Right lobe of liver (tissue), 6 donors: Measurements from ENCODE around the gene SFTA2. TPM values are rescaled to one million over a fixed set of nuclear protein-coding genes. Genes with fewer than 3 reads are reported as not detected.
A peak's percentile ranks its signal among the peaks of the same experiment; 100 is the strongest.

Source experiments
- ATAC-seq, 4 donors: fragments of 200-7000 bp; cut with Tn5 transposase; one replicate each; pipeline ENCODE4 v1.9.1; 2020; ENCODE audit warnings: mild to moderate bottlenecking in 4 of 4, moderate library complexity in 4 of 4
- DNase-seq, 3 donors: peaks; one replicate each; pipeline ENCODE4 v3.0.0-alpha.2; 2020
- H3K27ac ChIP-seq, 3 donors: fragments of 200-600 bp; one replicate each; pipeline ENCODE4 v1.8.0; 2022
- H3K27me3 ChIP-seq, 2 donors: fragments of 200-600 bp; one replicate each; pipeline ENCODE4 v1.8.0; 2022
- H3K36me3 ChIP-seq, 4 donors: fragments of 200-600 bp; sonication (generic) in 1 of 4; one replicate each; pipeline versions ENCODE4 v1.5.1 to v1.8.0; 2017 to 2022; ENCODE audit warnings: control low read depth in 1 of 4
- H3K4me1 ChIP-seq, 4 donors: fragments of 200-600 bp; sonication (generic) in 1 of 4; one replicate each; pipeline versions ENCODE4 v1.5.1 to v1.8.0; 2017 to 2022; ENCODE audit warnings: control low read depth in 1 of 4
- H3K4me3 ChIP-seq, 3 donors: fragments of 200-600 bp; one replicate each; pipeline ENCODE4 v1.8.0; 2022
- H3K9me3 ChIP-seq, 4 donors: fragments of 200-600 bp; sonication (generic) in 1 of 4; one replicate each; pipeline versions ENCODE4 v1.5.1 to v1.8.0; 2017 to 2022; ENCODE audit warnings: control low read depth in 1 of 4
- POLR2A ChIP-seq: fragments of 450-650 bp; IDR thresholded peaks from one replicate; pipeline ENCODE4 v1.6.1; 2017; ENCODE audit warnings: antibody characterized with exemption, mild to moderate bottlenecking
- WGBS: methylation state at CpG from one replicate; pipeline ENCODE4 v1.1.6; 2018; ENCODE audit warnings: low coverage, low lambda C conversion rate; ENCODE audit not compliant: insufficient coverage; ENCODE audit errors: missing lambda C conversion rate; 5-methylcytosine and 5-hydroxymethylcytosine counted together
- intact Hi-C, 2 donors: fragments of 100-400 bp; cut with DNase I; formaldehyde crosslinking; loops; one replicate each; pipeline versions ENCODE4 v1.11.2 to v1.14.1; 2022
- total RNA-seq, 6 experiments: library from RNA; depleted of rRNA in 2 of 6; stranded (reverse); fragments of >200 nt in 2 of 6; fragmentation: NEBNext Ultra II Directional in 3 of 6; extraction: Animal tissue kit (Norgen Biotek cat#: 25700) in 3 of 6; gene quantifications; one replicate each; pipeline versions ENCODE4 v1.1.0 to v1.2.4, GENCODE V29; 2016 to 2023
- TF ChIP-seq, protein P1 (sequence below), 4 donors: fragments of 200-600 bp in 3 of 4; fragments of 450-650 bp in 1 of 4; IDR thresholded peaks; one replicate each; pipeline versions ENCODE4 v1.5.1 to v1.8.0; 2016 to 2022; ENCODE audit warnings: antibody characterized with exemption in 4 of 4, mild to moderate bottlenecking in 2 of 4
- donor health status: DM: no; HTN: yes; CAD: no.
- donor health status: DM: no; HTN: no; CAD: no.
- donor health status: DM: no; HTN: no; CAD: no.
- donor health status: DM: no; HTN: yes; CAD: no.
- donor health status: DM: no; HTN: yes; CAD: no.

The SFTA2 gene
- total RNA-seq, 6 experiments from 2014 or later: not detected

DNA sequence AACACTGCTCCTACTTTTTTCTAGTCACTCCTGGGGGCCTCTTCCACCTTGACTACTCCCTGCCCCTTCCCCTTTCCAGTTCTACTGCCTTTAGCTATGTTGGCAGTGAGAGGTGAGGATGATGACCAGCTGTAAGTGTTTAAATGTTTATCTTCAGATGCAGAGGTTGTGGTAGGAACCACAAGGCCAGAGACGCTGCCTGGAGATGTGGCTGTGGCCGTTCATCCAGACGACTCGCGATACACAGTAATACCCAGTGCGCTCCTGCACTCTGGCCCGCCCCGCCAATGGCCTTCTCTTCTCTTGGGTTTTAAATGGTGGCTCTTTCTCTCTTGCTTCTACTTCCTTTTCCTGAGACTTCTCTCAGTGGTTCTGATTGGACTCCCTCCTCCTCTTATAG is 13.3 kb downstream of the SFTA2 start:
- ATAC-seq: no peak
- no peak overlapping the region for H3K4me3 ChIP-seq
- peaks cover 0 to 9% (median 4%) of the 10 kb centered on the region in 4 donors for H3K4me1 ChIP-seq
- no peaks in the 10 kb centered on the region for H3K9me3 ChIP-seq
- no peaks in the 10 kb centered on the region for H3K27me3 ChIP-seq
- no peak overlapping the region for H3K27ac ChIP-seq
- peaks cover 0 to 52% (median 16%) of the 10 kb centered on the region in 4 donors for H3K36me3 ChIP-seq
- no peak for TF ChIP-seq POLR2A
- TF ChIP-seq, protein P1, sequence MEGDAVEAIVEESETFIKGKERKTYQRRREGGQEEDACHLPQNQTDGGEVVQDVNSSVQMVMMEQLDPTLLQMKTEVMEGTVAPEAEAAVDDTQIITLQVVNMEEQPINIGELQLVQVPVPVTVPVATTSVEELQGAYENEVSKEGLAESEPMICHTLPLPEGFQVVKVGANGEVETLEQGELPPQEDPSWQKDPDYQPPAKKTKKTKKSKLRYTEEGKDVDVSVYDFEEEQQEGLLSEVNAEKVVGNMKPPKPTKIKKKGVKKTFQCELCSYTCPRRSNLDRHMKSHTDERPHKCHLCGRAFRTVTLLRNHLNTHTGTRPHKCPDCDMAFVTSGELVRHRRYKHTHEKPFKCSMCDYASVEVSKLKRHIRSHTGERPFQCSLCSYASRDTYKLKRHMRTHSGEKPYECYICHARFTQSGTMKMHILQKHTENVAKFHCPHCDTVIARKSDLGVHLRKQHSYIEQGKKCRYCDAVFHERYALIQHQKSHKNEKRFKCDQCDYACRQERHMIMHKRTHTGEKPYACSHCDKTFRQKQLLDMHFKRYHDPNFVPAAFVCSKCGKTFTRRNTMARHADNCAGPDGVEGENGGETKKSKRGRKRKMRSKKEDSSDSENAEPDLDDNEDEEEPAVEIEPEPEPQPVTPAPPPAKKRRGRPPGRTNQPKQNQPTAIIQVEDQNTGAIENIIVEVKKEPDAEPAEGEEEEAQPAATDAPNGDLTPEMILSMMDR (IDR thresholded peaks at IDR 0.05): no peak
- intact Hi-C loops: no loop called here
- 60% methylated on average over 2 of the region's 8 CpGs for WGBS
- peak in 1 of 3 donors; percentile 26 for DNase-seq

DNA sequence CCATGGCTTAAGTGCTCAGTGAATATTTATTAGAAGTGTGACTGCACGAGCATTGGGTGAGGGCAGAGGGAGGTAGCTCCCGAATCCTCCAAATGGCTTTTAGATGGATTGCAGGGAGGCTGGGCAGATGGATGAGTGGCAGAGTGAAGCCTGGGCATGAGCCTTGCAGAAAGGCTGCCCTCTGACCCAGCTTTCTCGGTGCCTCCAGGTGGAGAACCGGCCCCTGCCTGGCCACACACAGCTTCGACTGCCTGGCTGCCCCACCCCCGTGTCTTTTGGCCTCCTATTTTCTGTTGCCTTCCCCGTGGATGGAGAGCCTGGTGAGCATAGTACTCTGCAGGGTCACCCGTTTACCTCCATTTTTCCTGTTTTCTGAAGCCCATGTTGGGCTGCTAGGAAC is 14.5 kb downstream of the SFTA2 start:
- DNase-seq (no peak), ATAC-seq (no peak)
- no peak overlapping the region for H3K27ac ChIP-seq
- TF ChIP-seq POLR2A: no peak
- TF ChIP-seq, protein P1 (IDR thresholded peaks at IDR 0.05): no peak
- H3K4me3 ChIP-seq: no peak overlapping the region
- WGBS: 100% methylated on average over 2 of the region's 8 CpGs
- peaks cover 0 to 40% (median 12%) of the 10 kb centered on the region in 4 donors for H3K36me3 ChIP-seq
- H3K27me3 ChIP-seq: no peaks in the 10 kb centered on the region
- H3K9me3 ChIP-seq: no peaks in the 10 kb centered on the region
- peaks cover 0 to 21% (median 9%) of the 10 kb centered on the region in 4 donors for H3K4me1 ChIP-seq
- intact Hi-C loops: no loop called here

DNA sequence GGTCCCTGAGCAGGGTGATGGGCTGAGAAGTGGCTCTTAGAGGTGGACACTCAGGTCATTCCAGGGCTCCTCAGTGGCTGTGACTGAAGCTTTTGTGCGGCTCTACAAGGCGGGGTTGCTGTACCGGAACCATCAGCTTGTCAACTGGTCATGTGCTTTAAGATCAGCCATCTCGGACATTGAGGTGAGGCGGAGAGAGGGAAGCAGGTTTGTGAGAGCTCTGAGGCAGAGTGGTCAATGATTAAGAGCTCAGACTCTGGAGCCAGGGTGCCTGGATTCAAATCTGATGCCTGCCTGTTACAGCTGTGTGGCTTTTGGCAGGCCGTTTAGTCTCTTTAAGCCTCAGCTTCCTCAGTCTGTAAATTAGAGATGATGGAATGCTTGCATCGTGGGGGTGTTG is 14.9 kb downstream of the SFTA2 start:
- intact Hi-C loops: no loop called here
- DNase-seq: no peak
- H3K27ac ChIP-seq: no peak overlapping the region
- H3K27me3 ChIP-seq: no peaks in the 10 kb centered on the region
- H3K4me1 ChIP-seq: peaks cover 0 to 21% (median 9%) of the 10 kb centered on the region in 4 donors
- no peak overlapping the region for H3K4me3 ChIP-seq
- no peak for TF ChIP-seq POLR2A
- TF ChIP-seq, protein P1 (IDR thresholded peaks at IDR 0.05): no peak
- ATAC-seq: no peak
- WGBS: 88% methylated on average over 6 of the region's 7 CpGs
- no peaks in the 10 kb centered on the region for H3K9me3 ChIP-seq
- peaks cover 0 to 35% (median 10%) of the 10 kb centered on the region in 4 donors for H3K36me3 ChIP-seq

DNA sequence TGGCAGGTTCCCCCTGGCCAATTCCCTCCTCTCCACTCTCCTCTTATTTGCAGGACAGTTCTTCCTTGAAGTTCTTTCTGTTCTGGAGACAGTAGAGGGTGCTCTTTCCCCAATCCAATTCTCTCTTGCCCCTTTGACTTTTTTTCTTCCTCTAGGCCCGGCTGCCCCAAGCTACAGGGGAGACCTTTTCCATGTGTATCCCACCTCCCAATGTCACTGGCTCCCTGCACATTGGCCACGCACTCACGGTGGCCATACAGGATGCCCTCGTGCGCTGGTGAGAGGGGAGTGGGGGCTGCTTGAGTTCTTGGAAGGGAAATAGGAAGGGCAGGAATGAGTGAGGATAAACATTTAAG is 16.4 kb downstream of the SFTA2 start:
- Histone ChIP-seq H3K9me3 (no peaks in the 10 kb centered on the region), H3K27ac (peak overlapping the region in 2 of 3 donors; percentile 87 to 96), H3K36me3 (peaks cover 0 to 33% (median 13%) of the 10 kb centered on the region in 4 donors), H3K27me3 (no peaks in the 10 kb centered on the region), H3K4me3 (peak overlapping the region in 1 of 3 donors; percentile 91), H3K4me1 (peaks cover 0 to 21% (median 9%) of the 10 kb centered on the region in 4 donors)
- intact Hi-C loops: no loop called here
- peak in 1 of 3 donors; percentile 50 for DNase-seq
- 12% methylated on average over 5 of the region's 5 CpGs for WGBS
- ATAC-seq: peak in 1 of 4 donors; percentile 38
- TF ChIP-seq, protein P1 (IDR thresholded peaks at IDR 0.05): peak; percentile 38 to 67 (median 60)
- no peak for TF ChIP-seq POLR2A
